Mammary epithelial cell (primary cell): ENCODE results near the gene MPRIP.

ENCODE experiments used
- CTCF ChIP-seq, 2 donors: IDR thresholded peaks in 1 of 2; conservative IDR thresholded peaks in 1 of 2; 2 replicates each; pipeline ENCODE4 v1.5.1; 2011 to 2012; ENCODE audit warnings: inconsistent platforms in 2 of 2, low read length in 2 of 2, mild to moderate bottlenecking in 2 of 2, control low read depth in 1 of 2, low read depth in 1 of 2; ENCODE audit not compliant: insufficient read depth in 1 of 2; ENCODE audit errors: extremely low read depth in 1 of 2
- EZH2 ChIP-seq: IDR thresholded peaks from 2 replicates; pipeline ENCODE4 v1.6.1; 2012; ENCODE audit warnings: low read length, inconsistent platforms, borderline replicate concordance

GRCh38 chr17:17051380-17051779 lies 9.1 kb downstream of the MPRIP start:
- TF ChIP-seq EZH2 (no peak), CTCF (conservative IDR thresholded peaks at IDR 0.05 in 1 of 2, IDR thresholded peaks at IDR 0.05 in 1 of 2; ENCODE audit: extremely low read depth in 1 of 2, insufficient read depth in 1 of 2, low read depth in 1 of 2, low read length in 2 of 2) (no peak)
